Endothelial cell of umbilical vein (primary cell): Measurements from ENCODE around the gene CACNA1S. TPM values are rescaled to one million over a fixed set of nuclear protein-coding genes. Genes with fewer than 3 reads are reported as not detected.

ENCODE experiments used
- BruUV-seq: library from RNA; stranded (reverse); fragments of 400-500 nt; replicated peaks from 2 replicates; lab custom pipeline; 2021; lab: Mats Ljungman, UMichigan
- CTCF ChIA-PET: fragments of 300-600, 350-600 bp; sonication (Branson Sonifier 250); formaldehyde crosslinking; loops from one replicate; lab custom pipeline; 2021; ENCODE audit warnings: antibody characterized with exemption, inconsistent platforms; lab: Charles Lee
- POLR2A ChIA-PET: fragments of 300-600, 350-600 bp; sonication (Branson Sonifier 250); formaldehyde crosslinking; loops from one replicate; lab custom pipeline; 2021; ENCODE audit warnings: antibody characterized with exemption, inconsistent platforms; lab: Charles Lee
- DNase-seq: peaks from one replicate; pipeline ENCODE4 v3.0.0-alpha.2; 2011; ENCODE audit warnings: low read depth, low spot score
- FAIRE-seq: peaks from 2 replicates; lab custom pipeline; 2011; peaks lifted over from hg19 to GRCh38; lab: Jason Lieb, UNC
- H2AFZ ChIP-seq: 2 replicates; pipeline ENCODE4 v1.6.0; 2012; ENCODE audit warnings: low read depth, low read length, control low read depth, inconsistent platforms
- H3K27ac ChIP-seq: 2 replicates; pipeline ENCODE4 v1.5.1; 2011; ENCODE audit warnings: low read depth, mild to moderate bottlenecking, control low read depth, low read length, moderate library complexity; ENCODE audit not compliant: insufficient read depth
- H3K27me3 ChIP-seq, 2 experiments: 2 replicates each; pipeline versions ENCODE4 v1.6.0 to v1.6.1; 2011; ENCODE audit warnings: low read length in 2 of 2, mixed read lengths in 1 of 2; ENCODE audit not compliant: control insufficient read depth in 2 of 2, insufficient read depth in 2 of 2
- H3K36me3 ChIP-seq, 2 experiments: 2 replicates in 1 of 2; 3 replicates in 1 of 2; pipeline ENCODE4 v1.5.1; 2011; ENCODE audit warnings: low read length in 2 of 2, mild to moderate bottlenecking in 1 of 2, moderate library complexity in 1 of 2; ENCODE audit not compliant: control insufficient read depth in 2 of 2, insufficient read depth in 2 of 2; ENCODE audit errors: extremely low read depth in 1 of 2
- H3K4me1 ChIP-seq: 3 replicates; pipeline ENCODE4 v1.5.1; 2011; ENCODE audit warnings: mild to moderate bottlenecking, low read length; ENCODE audit not compliant: control insufficient read depth, insufficient read depth; ENCODE audit errors: extremely low read depth
- H3K4me2 ChIP-seq: 2 replicates; pipeline ENCODE4 v1.6.1; 2011; ENCODE audit warnings: low read length, control low read depth, mixed read lengths; ENCODE audit not compliant: insufficient read depth
- H3K4me3 ChIP-seq, 3 experiments: fragments of 200-600 bp in 1 of 3; sonication (generic), shearing (Covaris generic) in 1 of 3; replicated peaks in 1 of 3; 2 replicates each; pipeline ENCODE4 v1.5.1; 2011 to 2016; ENCODE audit warnings: control low read depth in 3 of 3, low read length in 3 of 3, mild to moderate bottlenecking in 2 of 3, inconsistent platforms in 1 of 3, low read depth in 1 of 3, moderate library complexity in 1 of 3; ENCODE audit not compliant: insufficient read depth in 1 of 3
- H3K79me2 ChIP-seq: 2 replicates; pipeline ENCODE4 v1.6.0; 2012; ENCODE audit warnings: low read length, inconsistent platforms; ENCODE audit not compliant: control insufficient read depth, insufficient read depth
- H3K9ac ChIP-seq: replicated peaks from 2 replicates; pipeline ENCODE3; 2011; ENCODE audit warnings: low read length, control low read depth; ENCODE audit not compliant: insufficient read depth; ENCODE audit errors: extremely low read depth
- H3K9me1 ChIP-seq: replicated peaks from 3 replicates; pipeline ENCODE4 v1.6.0; 2011; ENCODE audit warnings: mild to moderate bottlenecking, low read length; ENCODE audit not compliant: control insufficient read depth, insufficient read depth; ENCODE audit errors: extremely low read depth
- H3K9me3 ChIP-seq: replicated peaks from 2 replicates; pipeline ENCODE4 v1.5.1; 2012; ENCODE audit warnings: low read length, inconsistent platforms; ENCODE audit not compliant: control insufficient read depth, insufficient read depth
- H4K20me1 ChIP-seq: replicated peaks from 2 replicates; pipeline ENCODE3; 2011; ENCODE audit warnings: mild to moderate bottlenecking, low read length; ENCODE audit not compliant: control insufficient read depth, insufficient read depth; ENCODE audit errors: extremely low read depth
- CTCF ChIP-seq, 2 donors: IDR thresholded peaks; 1 replicate in 1 of 2; 2 replicates in 1 of 2; pipeline ENCODE4 v1.5.1; 2011; ENCODE audit warnings: low read length in 2 of 2, mild to moderate bottlenecking in 2 of 2, moderate library complexity in 2 of 2, control low read depth in 1 of 2, inconsistent platforms in 1 of 2, low read depth in 1 of 2; ENCODE audit not compliant: insufficient read depth in 1 of 2; ENCODE audit errors: extremely low read depth in 1 of 2
- EZH2 ChIP-seq: IDR thresholded peaks from 2 replicates; pipeline ENCODE4 v1.6.1; 2012; ENCODE audit warnings: borderline replicate concordance, low read depth, mild to moderate bottlenecking, moderate library complexity, low read length, inconsistent platforms; ENCODE audit not compliant: severe bottlenecking
- FOS ChIP-seq: IDR thresholded peaks from 2 replicates; pipeline ENCODE4 v1.6.1; 2011; ENCODE audit warnings: mild to moderate bottlenecking, low read length, moderate library complexity, borderline replicate concordance; ENCODE audit not compliant: insufficient read depth
- GATA2 ChIP-seq: IDR thresholded peaks from 2 replicates; pipeline ENCODE4 v1.7.0; 2011; ENCODE audit warnings: low read depth, mild to moderate bottlenecking, moderate library complexity, mixed read lengths, low read length; ENCODE audit not compliant: insufficient read length, insufficient read depth
- JUN ChIP-seq: IDR thresholded peaks from 2 replicates; pipeline ENCODE4 v1.6.1; 2011; ENCODE audit warnings: borderline replicate concordance, low read depth; ENCODE audit not compliant: insufficient read length, insufficient read depth
- MYC ChIP-seq: IDR thresholded peaks from one replicate; pipeline ENCODE4 v1.6.1; 2011; ENCODE audit warnings: mild to moderate bottlenecking, low read depth, low read length
- POLR2A ChIP-seq: IDR thresholded peaks from 2 replicates; pipeline ENCODE4 v1.6.1; 2012; ENCODE audit warnings: low read depth, mild to moderate bottlenecking, control low read depth, low read length
- POLR2AphosphoS5 ChIP-seq: IDR thresholded peaks from 2 replicates; pipeline ENCODE4 v1.6.1; 2012; ENCODE audit warnings: low read depth, mild to moderate bottlenecking, control low read depth, low read length, moderate library complexity; ENCODE audit not compliant: insufficient read depth
- dilution Hi-C: fragments of 300-500 bp; cut with MboI; formaldehyde crosslinking; loops from one replicate; pipeline ENCODE4 v1.15.0; 2019; ENCODE audit warnings: low sequenced_read_pairs; ENCODE audit not compliant: extremely low pct_ligation_motif_present
- intact Hi-C: fragments of 100-400 bp; cut with micrococcal nuclease; formaldehyde crosslinking; loops from one replicate; pipeline ENCODE4 v1.10.0; 2022
- polyA plus RNA-seq, 4 experiments: library from polyadenylated mRNA; depleted of rRNA in 3 of 4; stranded (reverse) in 3 of 4; unstranded in 1 of 4; fragments of >200 nt; gene quantifications; 2 replicates each; pipeline versions ENCODE4 v1.2.1 to v1.2.3, GENCODE V29; 2011 to 2012; ENCODE audit warnings: missing spikeins in 1 of 4
- total RNA-seq: library from RNA; stranded (reverse); gene quantifications from 2 replicates; pipeline ENCODE4 v1.2.3, GENCODE V29; 2021
- TF ChIP-seq, protein P1 (sequence below): IDR thresholded peaks from 2 replicates; pipeline ENCODE4 v1.6.1; 2011; ENCODE audit not compliant: insufficient read depth, insufficient read length

The CACNA1S gene
- total and polyA plus RNA-seq, 2 donors (not counting 3 experiments of a cell fraction or from before 2014, with no cell fraction given) = not detected

GRCh38 chr1:201115390-201115937, 3.2 kb upstream of the CACNA1S start:
- H2AFZ ChIP-seq = no peak overlapping the region
- H3K9me3 ChIP-seq = no peaks in the 10 kb centered on the region
- dilution Hi-C loops = no loop called here
- DNase-seq (no peak), FAIRE-seq (no peak)
- H4K20me1 ChIP-seq = no peaks in the 10 kb centered on the region
- no peak overlapping the region for H3K27ac ChIP-seq
- no peak overlapping the region for H3K4me2 ChIP-seq
- H3K27me3 ChIP-seq = peaks cover 26 to 49% of the 10 kb centered on the region in 2 experiments
- ChIA-PET CTCF (interaction anchor here (1.1 to 3.7 kb wide), 8 partner anchors 10 to 556 kb away, joined by 3 to 70 read pairs (median 12); no protein-coding TSS in a partner anchor), POLR2A (no interaction called here)
- no peaks in the 10 kb centered on the region for H3K9me1 ChIP-seq
- no peak overlapping the region for H3K9ac ChIP-seq
- no peaks in the 10 kb centered on the region for H3K36me3 ChIP-seq
- no peak for TF ChIP-seq MYC
- TF ChIP-seq, protein P1, sequence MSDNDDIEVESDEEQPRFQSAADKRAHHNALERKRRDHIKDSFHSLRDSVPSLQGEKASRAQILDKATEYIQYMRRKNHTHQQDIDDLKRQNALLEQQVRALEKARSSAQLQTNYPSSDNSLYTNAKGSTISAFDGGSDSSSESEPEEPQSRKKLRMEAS = no peak
- TF ChIP-seq FOS = no peak
- no peak for TF ChIP-seq CTCF (IDR thresholded peaks at IDR 0.05; ENCODE audit: extremely low read depth in 1 of 2, insufficient read depth in 1 of 2, low read depth in 1 of 2, low read length in 2 of 2)
- TF ChIP-seq POLR2AphosphoS5 = no peak
- TF ChIP-seq EZH2 = no peak
- TF ChIP-seq POLR2A = no peak
- no peak for TF ChIP-seq JUN
- TF ChIP-seq GATA2 = no peak
- BruUV-seq = no TSS peak
- H3K4me1 ChIP-seq = no peaks in the 10 kb centered on the region
- intact Hi-C loops = loop anchor here (10.0 kb wide), 1 partner anchor 561 kb away; no protein-coding TSS in a partner anchor
- H3K4me3 ChIP-seq = no peak overlapping the region
- no peaks in the 10 kb centered on the region for H3K79me2 ChIP-seq
